Inflammatory macrophage treated with lipopolysaccharide for 4 hours (primary cell): Measurements from ENCODE around the gene KCNQ2.

Experiments used
- DNase-seq: peaks from one replicate; pipeline ENCODE4 v3.0.0-alpha.2; 2020

The KCNQ2 gene

GRCh38 chr20:63400486-63401210 lies 71.8 kb downstream of the KCNQ2 start:
- no peak for DNase-seq

DNA sequence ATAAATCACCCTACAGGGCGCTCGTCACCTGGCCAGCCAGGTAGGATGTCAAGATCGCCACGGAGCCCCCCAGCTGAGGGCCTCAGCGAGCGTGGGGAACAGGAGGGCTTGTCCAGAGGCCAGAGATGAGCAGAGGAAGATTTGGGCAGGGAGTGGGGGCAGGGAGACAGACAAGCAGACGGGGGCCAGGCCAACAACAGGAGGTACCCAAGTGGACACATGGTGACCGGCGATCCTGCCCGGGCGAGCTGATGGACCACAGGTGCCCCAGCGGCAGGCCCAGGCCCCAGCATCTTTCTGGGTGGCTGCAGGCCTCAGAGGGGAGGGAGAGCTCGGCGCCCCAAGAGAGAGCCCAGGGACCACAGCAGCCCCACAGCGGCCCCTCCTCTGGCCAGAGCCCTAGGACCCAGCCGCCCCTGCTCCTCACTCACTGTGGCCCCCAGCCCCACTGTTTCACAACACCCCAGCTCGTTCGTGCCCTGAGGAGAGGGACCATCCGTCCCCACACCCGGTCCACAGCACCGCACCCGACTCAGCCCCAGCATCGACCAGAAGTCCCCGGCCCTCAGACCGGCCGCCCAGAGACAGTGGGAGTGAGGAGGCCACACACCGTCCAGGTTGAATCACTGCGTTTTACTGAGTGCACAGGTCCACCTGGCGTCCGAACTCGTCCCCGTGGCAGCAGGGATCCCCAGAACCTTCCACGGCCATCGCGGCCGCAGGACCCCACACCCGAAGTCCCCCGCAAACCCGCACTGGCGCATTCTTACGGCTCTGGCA lies 72.7 kb downstream of the KCNQ2 start:
- DNase-seq = no peak

- no peak for DNase-seq
Observed at GRCh38 chr20:63398744-63399514, 73.5 kb downstream of the KCNQ2 start.

GRCh38 chr20:63397946-63398450 lies 74.5 kb downstream of the KCNQ2 start:
- no peak for DNase-seq

DNA sequence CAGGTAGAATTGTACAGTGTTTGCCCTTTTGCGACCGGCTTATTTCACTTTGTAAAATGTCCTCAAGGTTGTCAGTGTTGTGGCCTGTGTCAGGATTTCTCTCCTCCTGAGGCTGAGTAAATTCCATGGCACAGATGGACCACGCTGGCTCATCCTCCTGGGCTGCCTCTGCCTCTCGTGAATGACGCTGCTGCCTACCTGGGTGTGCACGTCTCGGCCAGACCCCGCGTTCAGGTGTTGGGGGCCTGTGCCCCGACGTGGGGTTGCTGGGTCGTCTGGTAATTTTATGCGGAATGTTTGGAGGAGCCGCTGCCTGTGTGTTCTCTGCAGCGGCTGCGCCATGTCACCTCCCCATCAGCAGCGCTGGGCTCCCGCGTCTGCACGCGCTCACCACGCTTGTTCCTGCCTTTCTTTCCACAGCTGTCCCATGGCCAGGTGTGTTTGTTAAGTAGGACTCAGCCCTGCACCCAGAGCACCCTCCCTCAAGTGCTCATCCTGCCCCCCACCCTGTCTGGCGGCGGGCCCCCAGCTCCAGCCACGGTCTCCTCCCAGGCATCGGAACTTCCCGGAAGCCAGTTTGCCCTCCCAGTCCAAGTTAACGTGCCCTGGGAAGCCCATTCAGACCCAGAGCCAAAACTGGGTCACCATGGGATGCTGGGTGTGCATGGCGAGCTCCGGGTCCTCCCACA lies 75.2 kb downstream of the KCNQ2 start:
- no peak for DNase-seq

DNA sequence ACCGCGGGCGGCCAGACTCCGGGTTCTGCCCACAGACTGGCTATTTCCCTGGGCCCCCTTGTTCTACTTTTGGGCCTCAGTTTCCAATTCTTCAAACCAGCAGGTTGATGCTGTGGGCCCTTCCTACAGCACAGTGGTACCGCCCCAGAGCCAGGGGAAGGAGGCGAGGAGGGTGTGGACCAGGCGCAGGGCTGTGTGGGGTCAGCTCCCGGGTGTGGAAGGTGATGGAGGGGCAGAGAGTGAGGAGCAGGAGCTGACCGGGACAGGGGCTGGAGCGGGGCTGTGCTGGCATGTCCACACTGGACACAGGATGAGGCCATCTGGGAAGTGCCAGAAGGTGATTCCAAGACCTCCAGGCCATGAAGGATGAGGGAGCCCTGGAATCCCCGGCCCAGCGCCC lies 76.2 kb downstream of the KCNQ2 start:
- DNase-seq = no peak

GRCh38 chr20:63395723-63396122 lies 76.7 kb downstream of the KCNQ2 start:
- DNase-seq = no peak

DNA sequence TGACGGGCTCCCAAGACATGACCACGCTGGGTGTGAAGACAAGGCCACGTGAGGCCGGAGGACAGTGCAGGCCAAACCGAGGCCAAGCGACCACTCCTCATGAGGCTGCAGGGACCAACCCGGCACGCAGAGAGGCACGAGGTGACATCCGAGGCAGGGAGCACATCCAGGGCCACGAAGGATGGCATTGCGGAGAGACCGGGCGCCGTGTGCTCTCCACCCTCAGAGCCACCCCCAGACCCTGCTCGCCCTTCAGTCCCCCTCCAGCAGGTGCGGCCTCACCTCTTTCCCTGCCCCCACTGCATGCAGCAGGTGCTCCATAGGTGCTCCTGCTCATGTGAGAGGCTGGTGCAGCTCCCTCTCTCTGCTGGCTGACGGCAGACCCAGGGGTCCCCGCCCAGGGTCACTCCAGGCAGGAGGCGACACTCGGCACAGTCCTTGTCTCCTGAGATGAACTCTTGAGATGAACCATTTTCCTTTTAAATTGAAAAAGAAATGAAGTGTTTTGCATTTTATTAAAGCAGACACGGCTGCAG lies 77.5 kb downstream of the KCNQ2 start:
- no peak for DNase-seq

- no peak for DNase-seq
Observed at GRCh38 chr20:63394069-63394919, 78.2 kb downstream of the KCNQ2 start.

DNA sequence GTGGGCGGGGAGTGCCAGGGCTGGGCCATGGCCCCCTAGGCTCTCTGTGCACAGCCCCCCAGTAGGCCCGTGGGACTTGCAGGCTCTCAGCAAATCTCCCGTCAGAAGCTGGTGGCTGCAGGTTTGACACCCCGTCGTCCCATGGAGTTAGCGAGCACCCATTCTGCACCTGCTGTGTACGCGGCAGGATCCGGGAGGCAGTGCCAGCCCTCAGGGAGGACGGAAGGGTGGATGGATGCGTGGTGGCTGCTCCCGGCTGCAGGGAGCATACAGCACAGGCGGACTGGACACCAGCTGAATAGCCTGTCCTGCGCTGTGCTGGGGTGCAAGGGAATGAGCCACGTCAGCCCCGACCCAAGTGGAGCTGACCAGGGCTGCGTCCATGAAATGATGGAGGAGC lies 78.9 kb downstream of the KCNQ2 start:
- DNase-seq = no peak

DNA sequence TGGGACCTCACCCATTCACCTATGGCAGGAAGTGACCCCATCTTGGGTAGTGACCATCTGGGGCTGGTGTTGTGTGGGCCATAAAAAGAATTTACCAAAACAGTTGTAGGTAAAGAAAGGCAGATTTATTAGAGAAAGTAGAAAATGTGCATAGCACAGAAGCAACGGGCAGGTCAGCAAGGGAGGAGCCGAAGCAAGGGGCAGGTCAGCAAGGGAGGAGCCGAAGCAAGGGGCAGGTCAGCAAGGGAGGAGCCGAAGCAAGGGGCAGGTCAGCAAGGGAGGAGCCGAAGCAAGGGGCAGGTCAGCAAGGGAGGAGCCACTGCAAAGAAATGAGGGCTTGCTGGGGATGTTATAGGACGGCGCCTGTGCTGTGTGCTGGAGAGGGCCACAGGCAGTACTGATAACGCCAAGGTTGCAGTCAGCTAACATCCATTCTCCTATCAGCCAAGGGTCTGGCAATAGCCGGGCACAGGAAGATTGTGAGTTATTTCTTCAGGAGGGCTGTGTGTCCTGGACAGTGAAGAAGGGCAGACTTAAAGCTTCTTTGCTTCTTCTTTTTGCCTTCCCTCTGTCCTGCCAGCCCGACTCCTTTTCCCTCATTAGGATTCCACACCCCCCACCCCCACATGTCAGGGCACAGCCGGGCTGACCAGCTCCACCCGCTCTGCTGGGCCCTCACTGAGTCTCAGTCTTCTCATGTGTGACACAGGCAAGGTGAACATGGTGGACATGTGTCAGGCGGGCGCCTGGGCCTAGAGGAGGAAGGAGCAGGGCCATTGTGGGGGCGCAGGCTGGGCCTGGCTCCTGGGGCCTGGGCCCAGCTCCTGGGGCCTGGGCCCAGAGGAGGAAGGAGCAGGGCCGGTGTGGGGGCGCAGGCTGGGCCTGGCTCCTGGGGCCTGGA lies 79.7 kb downstream of the KCNQ2 start:
- no peak for DNase-seq

- DNase-seq = no peak
Observed at GRCh38 chr20:63387917-63388316, 84.5 kb downstream of the KCNQ2 start.

- no peak for DNase-seq
Observed at GRCh38 chr20:63387393-63387792, 85.1 kb downstream of the KCNQ2 start.

DNA sequence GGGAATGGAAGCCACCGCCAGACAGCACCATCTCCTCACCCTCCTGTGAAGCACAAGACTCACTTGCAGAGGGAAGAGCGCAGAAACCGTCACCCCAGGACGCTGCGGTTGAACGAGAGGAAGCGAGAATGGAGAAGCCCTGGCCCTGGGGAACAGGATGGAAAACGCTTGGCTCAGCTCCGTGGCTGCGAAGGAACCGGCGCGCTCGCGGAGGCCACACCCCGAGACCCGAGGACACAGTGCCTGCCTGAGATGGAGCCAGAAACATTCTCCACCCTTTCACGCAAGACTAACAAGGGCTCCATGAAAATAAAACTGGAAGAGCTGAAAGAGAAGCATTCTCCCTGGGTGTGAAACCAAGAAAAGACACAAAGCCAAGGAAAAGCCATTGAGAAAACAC lies 86.0 kb downstream of the KCNQ2 start:
- DNase-seq = no peak

- DNase-seq = no peak
Observed at GRCh38 chr20:63385819-63386218, 86.6 kb downstream of the KCNQ2 start.

GRCh38 chr20:63384336-63384735 lies 88.1 kb downstream of the KCNQ2 start:
- no peak for DNase-seq

DNA sequence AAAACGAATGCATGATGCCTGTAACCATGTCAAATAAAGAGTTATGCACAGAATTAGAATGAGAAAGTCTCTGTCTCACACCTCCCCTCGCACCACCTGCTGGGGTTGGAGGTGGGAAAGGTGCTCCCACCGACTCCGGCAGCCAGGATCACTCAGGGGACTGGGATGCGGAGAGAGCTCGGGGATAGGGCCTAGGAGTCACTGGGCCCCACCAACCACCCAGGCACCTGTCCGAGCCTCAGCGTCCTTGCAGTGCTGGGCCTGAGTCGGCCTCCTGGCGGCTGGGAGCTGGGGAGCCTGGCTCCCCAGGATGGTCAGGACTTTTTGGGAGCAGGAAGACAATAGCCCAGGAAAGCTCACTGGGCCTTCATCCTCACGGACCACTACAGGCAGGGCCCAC lies 88.9 kb downstream of the KCNQ2 start:
- no peak for DNase-seq

DNA sequence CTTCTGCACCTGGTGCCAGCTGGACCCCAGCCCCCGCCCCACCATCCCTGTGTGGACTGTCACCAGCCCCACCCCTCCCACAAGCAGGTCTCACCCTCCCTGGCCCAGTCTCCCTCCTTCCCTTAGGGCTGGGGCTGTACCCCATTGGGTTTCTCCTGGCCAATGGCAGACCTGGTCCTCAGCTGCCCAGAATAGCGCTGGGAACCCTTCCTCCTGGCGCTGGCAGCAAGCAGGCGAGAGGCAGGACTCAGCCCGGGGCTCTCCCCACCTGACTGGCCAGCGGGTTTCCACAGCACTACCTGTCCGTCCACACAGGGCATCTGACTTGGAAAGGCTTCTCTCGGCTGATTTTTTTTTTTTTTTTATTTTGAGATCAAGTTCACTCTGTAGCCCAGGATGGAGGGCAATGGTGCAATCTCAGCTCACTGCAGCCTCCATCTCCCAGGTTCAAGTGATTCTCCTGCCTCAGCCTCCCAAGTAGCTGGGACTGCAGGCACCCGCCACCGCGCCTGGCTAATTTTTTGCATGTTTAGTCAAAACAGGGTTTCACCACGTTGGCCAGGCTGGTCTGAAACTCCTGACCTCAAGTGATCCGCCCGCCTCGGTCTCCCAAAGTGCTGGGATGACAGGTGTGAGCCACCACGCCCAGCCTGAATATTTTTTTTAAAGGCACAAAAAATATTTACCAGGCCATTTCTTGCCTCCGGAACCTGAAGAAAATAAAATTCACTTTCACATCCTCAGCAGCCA lies 89.7 kb downstream of the KCNQ2 start:
- DNase-seq = no peak

DNA sequence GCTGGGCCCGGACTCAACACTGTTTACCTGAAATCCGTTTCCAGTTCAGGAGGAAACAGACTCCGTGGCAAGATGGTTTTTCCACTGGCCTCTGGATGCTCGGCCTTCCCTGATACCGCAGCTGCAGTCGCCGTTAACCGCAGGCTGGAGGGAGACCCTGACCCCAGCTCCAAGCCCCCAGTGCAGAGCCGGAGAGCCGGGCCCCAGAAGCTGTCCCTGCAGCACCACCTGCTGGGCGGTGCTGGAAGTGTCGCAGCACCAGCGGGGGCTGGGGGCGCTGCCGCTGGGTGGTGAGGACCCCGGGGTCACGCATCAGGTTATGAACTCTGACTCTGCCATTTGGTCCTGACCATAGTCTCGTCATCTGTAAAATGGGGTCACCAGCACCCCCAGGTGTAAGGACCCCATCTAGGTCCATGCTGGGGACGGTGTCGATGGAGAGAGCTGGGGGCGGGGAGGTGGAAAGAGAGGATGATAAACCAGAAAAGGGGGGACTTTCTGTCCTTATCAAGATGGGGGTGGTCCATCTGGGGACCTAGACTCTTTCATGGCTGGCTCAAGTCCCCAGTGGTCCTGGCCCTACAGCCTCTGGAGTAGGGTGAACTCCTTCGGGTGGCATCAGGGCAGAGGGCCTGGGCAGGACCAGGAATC lies 90.5 kb downstream of the KCNQ2 start:
- DNase-seq = no peak
